Astrocyte (in vitro differentiated cells and primary cell): Measurements from ENCODE around the gene RTL5. TPM values are rescaled to one million over a fixed set of nuclear protein-coding genes. Genes with fewer than 3 reads are reported as not detected.

Experiments used
- DNase-seq: peaks from one replicate; pipeline ENCODE4 v3.0.0-alpha.2; 2010; ENCODE audit warnings: low read depth
- FAIRE-seq: peaks from 2 replicates; lab custom pipeline; 2011; peaks lifted over from hg19 to GRCh38; lab: Jason Lieb, UNC
- H2AFZ ChIP-seq: 2 replicates; pipeline ENCODE4 v1.6.0; 2012; ENCODE audit warnings: low read depth, low read length, inconsistent platforms
- H3K27ac ChIP-seq: 2 replicates; pipeline ENCODE4 v1.5.1; 2011; ENCODE audit warnings: low read depth, low read length, inconsistent platforms
- H3K27me3 ChIP-seq: 2 replicates; pipeline ENCODE4 v1.6.0; 2011; ENCODE audit warnings: low read length, inconsistent platforms; ENCODE audit not compliant: insufficient read depth
- H3K36me3 ChIP-seq: 2 replicates; pipeline ENCODE4 v1.5.1; 2011; ENCODE audit warnings: low read length, inconsistent platforms; ENCODE audit not compliant: insufficient read depth
- H3K4me1 ChIP-seq: 2 replicates; pipeline ENCODE4 v1.5.1; 2011; ENCODE audit warnings: low read length, inconsistent platforms; ENCODE audit not compliant: insufficient read depth
- H3K4me2 ChIP-seq: 2 replicates; pipeline ENCODE4 v1.6.0; 2012; ENCODE audit warnings: low read length, inconsistent platforms
- H3K4me3 ChIP-seq: 2 replicates; pipeline ENCODE4 v1.5.1; 2011; ENCODE audit warnings: low read depth, mild to moderate bottlenecking, low read length, inconsistent platforms; ENCODE audit not compliant: insufficient read depth
- H3K79me2 ChIP-seq: 2 replicates; pipeline ENCODE4 v1.6.0; 2012; ENCODE audit warnings: mild to moderate bottlenecking, low read length, inconsistent platforms; ENCODE audit not compliant: insufficient read depth
- H3K9ac ChIP-seq: 2 replicates; pipeline ENCODE4 v1.6.0; 2012; ENCODE audit warnings: mild to moderate bottlenecking, low read length, inconsistent platforms
- H3K9me3 ChIP-seq: 2 replicates; pipeline ENCODE4 v1.5.1; 2012; ENCODE audit warnings: low read depth, mild to moderate bottlenecking, low read length, inconsistent platforms; ENCODE audit not compliant: insufficient read depth
- H4K20me1 ChIP-seq: 2 replicates; pipeline ENCODE4 v1.6.0; 2012; ENCODE audit warnings: low read length, inconsistent platforms; ENCODE audit not compliant: insufficient read depth
- H3K27ac Mint-ChIP-seq: one replicate; pipeline ENCODE4 v1.8.0; 2021; ENCODE audit warnings: mild to moderate bottlenecking, mixed read lengths; ENCODE audit not compliant: unreplicated experiment
- H3K27me3 Mint-ChIP-seq: one replicate; pipeline ENCODE4 v1.8.0; 2021; ENCODE audit warnings: low read depth, mixed read lengths; ENCODE audit not compliant: unreplicated experiment
- H3K36me3 Mint-ChIP-seq: one replicate; pipeline ENCODE4 v1.8.0; 2021; ENCODE audit warnings: low read depth, mixed read lengths; ENCODE audit not compliant: unreplicated experiment
- H3K4me1 Mint-ChIP-seq: one replicate; pipeline ENCODE4 v1.8.0; 2021; ENCODE audit warnings: low read depth, mixed read lengths; ENCODE audit not compliant: unreplicated experiment
- H3K4me3 Mint-ChIP-seq: one replicate; pipeline ENCODE4 v1.8.0; 2021; ENCODE audit warnings: mild to moderate bottlenecking, moderate library complexity, mixed read lengths; ENCODE audit not compliant: unreplicated experiment
- H3K9me3 Mint-ChIP-seq: one replicate; pipeline ENCODE4 v1.8.0; 2021; ENCODE audit warnings: mild to moderate bottlenecking, mixed read lengths; ENCODE audit not compliant: unreplicated experiment
- CTCF ChIP-seq: IDR thresholded peaks from 2 replicates; pipeline ENCODE4 v1.5.1; 2011; ENCODE audit warnings: low read depth, mild to moderate bottlenecking, inconsistent platforms, low read length, moderate library complexity; ENCODE audit not compliant: insufficient read depth
- EZH2 ChIP-seq: IDR thresholded peaks from 2 replicates; pipeline ENCODE4 v1.6.1; 2012; ENCODE audit warnings: mild to moderate bottlenecking, low read length, inconsistent platforms; ENCODE audit not compliant: insufficient read depth
- total RNA-seq: library from RNA; stranded (reverse); gene quantifications from 2 replicates; pipeline ENCODE4 v1.2.1, GENCODE V29; 2021

Gene RTL5
- total RNA-seq, 1 donor from 2014 or later: 16.1 TPM

DNA sequence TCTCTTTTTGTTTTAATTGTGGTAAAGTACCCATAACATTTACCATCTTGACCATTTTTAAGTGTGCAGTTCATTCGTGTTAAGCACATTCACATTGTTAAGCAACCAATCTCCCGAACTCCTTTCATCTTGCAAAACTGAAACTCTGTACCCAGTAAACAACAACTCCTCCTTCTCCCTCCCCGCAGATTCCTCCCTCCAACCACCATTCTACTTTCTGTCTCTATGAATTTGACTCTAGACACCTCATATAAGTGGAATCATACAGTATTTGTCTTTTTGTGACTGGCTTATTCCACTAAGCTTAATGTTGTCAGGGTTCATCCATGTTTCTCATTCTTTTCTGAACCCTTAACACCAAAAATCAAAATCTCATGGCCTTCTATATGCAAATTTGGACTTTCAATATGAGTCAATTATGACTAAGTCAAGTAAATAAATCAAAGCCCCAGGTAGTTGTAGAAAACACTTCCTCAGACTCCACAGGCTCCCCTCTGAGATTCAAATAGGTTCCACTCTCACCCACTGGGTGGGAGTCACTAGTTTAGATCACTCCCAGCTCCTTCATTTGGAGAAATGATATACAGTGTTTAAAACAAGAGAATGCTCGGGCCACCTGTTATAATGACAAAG is 9.8 kb upstream of the RTL5 start:
- H4K20me1 ChIP-seq: no peaks in the 10 kb centered on the region
- Mint-ChIP-seq H3K27ac (no peak overlapping the region), H3K4me1 (no peaks in the 10 kb centered on the region), H3K4me3 (no peak overlapping the region), H3K36me3 (peaks cover 16% of the 10 kb centered on the region), H3K9me3 (no peaks in the 10 kb centered on the region), H3K27me3 (no peaks in the 10 kb centered on the region)
- no peak overlapping the region for H3K4me3 ChIP-seq
- no peak overlapping the region for H3K27ac ChIP-seq
- no peaks in the 10 kb centered on the region for H3K27me3 ChIP-seq
- H3K9ac ChIP-seq: no peak overlapping the region
- no peaks in the 10 kb centered on the region for H3K9me3 ChIP-seq
- FAIRE-seq (peak; percentile 65), DNase-seq (no peak)
- H2AFZ ChIP-seq: no peak overlapping the region
- no peaks in the 10 kb centered on the region for H3K4me1 ChIP-seq
- no peak for TF ChIP-seq EZH2
- no peak for TF ChIP-seq CTCF
- H3K79me2 ChIP-seq: no peaks in the 10 kb centered on the region
- no peak overlapping the region for H3K4me2 ChIP-seq
- no peaks in the 10 kb centered on the region for H3K36me3 ChIP-seq

DNA sequence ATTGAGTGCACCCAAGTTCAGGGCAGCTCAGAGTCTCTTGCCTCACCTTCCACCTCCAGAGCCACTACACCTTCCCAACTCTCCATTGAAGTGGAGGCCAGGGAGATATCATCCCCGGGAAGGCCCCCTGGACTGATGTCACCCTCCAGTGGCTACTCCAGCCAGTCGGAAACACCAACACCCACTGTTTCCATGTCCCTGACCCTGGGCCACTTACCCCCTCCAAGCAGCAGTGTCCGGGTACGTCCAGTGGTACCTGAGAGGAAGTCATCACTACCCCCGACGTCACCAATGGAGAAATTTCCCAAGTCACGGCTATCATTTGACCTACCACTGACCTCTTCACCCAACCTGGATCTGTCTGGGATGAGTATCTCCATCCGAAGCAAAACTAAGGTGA is 7.8 kb upstream of the RTL5 start:
- H3K9me3 Mint-ChIP-seq: no peaks in the 10 kb centered on the region
- H3K27ac ChIP-seq: no peak overlapping the region
- H3K36me3 ChIP-seq: no peaks in the 10 kb centered on the region
- no peak overlapping the region for H3K9ac ChIP-seq
- TF ChIP-seq EZH2: no peak
- no peak for TF ChIP-seq CTCF
- H3K4me1 Mint-ChIP-seq: no peaks in the 10 kb centered on the region
- no peak overlapping the region for H3K4me3 Mint-ChIP-seq
- no peaks in the 10 kb centered on the region for H4K20me1 ChIP-seq
- H3K4me1 ChIP-seq: no peaks in the 10 kb centered on the region
- H3K79me2 ChIP-seq: no peaks in the 10 kb centered on the region
- H3K36me3 Mint-ChIP-seq: peaks cover 16% of the 10 kb centered on the region
- H3K9me3 ChIP-seq: no peaks in the 10 kb centered on the region
- no peaks in the 10 kb centered on the region for H3K27me3 Mint-ChIP-seq
- no peaks in the 10 kb centered on the region for H3K27me3 ChIP-seq
- FAIRE-seq (no peak), DNase-seq (no peak)
- no peak overlapping the region for H3K27ac Mint-ChIP-seq
- no peak overlapping the region for H2AFZ ChIP-seq
- H3K4me3 ChIP-seq: no peak overlapping the region
- no peak overlapping the region for H3K4me2 ChIP-seq

GRCh38 chrX:72137846-72138495 is 6.3 kb upstream of the RTL5 start:
- peaks cover 13% of the 10 kb centered on the region for H3K36me3 Mint-ChIP-seq
- H3K36me3 ChIP-seq: no peaks in the 10 kb centered on the region
- no peak overlapping the region for H3K9ac ChIP-seq

More at GRCh38 chrX:72137846-72138495, 6.3 kb upstream of the RTL5 start:
- no peaks in the 10 kb centered on the region for H3K9me3 ChIP-seq
- no peak overlapping the region for H3K4me2 ChIP-seq
- no peak overlapping the region for H3K27ac ChIP-seq
- H3K79me2 ChIP-seq: no peaks in the 10 kb centered on the region
- Mint-ChIP-seq H3K27me3 (no peaks in the 10 kb centered on the region), H3K27ac (no peak overlapping the region), H3K9me3 (no peaks in the 10 kb centered on the region), H3K4me1 (no peaks in the 10 kb centered on the region), H3K4me3 (no peak overlapping the region)
- FAIRE-seq: no peak
- TF ChIP-seq EZH2 (no peak), CTCF (no peak)
- H3K4me1 ChIP-seq: no peaks in the 10 kb centered on the region
- DNase-seq: no peak
- H3K4me3 ChIP-seq: no peak overlapping the region
- no peaks in the 10 kb centered on the region for H4K20me1 ChIP-seq
- no peak overlapping the region for H2AFZ ChIP-seq
- no peaks in the 10 kb centered on the region for H3K27me3 ChIP-seq
